Muscle layer of colon (tissue), 2 donors: Measurements from ENCODE around the gene ERGIC1.
"Not testable (repeated sequence)": the region's sequence is repeated elsewhere in the genome, so short reads cannot be mapped to it uniquely, and the experiment has no call there.

Source experiments
- H3K27ac ChIP-seq: one replicate; pipeline ENCODE4 v1.7.0; 2013; ENCODE audit warnings: low read depth, mild to moderate bottlenecking, low read length, moderate library complexity
- H3K27me3 ChIP-seq, 2 donors: one replicate each; pipeline ENCODE4 v1.7.0; 2013; ENCODE audit warnings: low read length in 2 of 2, mild to moderate bottlenecking in 2 of 2; ENCODE audit not compliant: insufficient read depth in 2 of 2, control insufficient read depth in 1 of 2
- H3K36me3 ChIP-seq: one replicate; pipeline ENCODE4 v1.7.0; 2013; ENCODE audit warnings: mild to moderate bottlenecking, low read length; ENCODE audit not compliant: insufficient read depth
- H3K4me1 ChIP-seq: one replicate; pipeline ENCODE4 v1.7.0; 2013; ENCODE audit warnings: mild to moderate bottlenecking, low read length; ENCODE audit not compliant: insufficient read depth
- H3K4me3 ChIP-seq, 2 donors: one replicate each; pipeline ENCODE4 v1.7.0; 2013; ENCODE audit warnings: low read length in 2 of 2, low read depth in 1 of 2, mild to moderate bottlenecking in 1 of 2, moderate library complexity in 1 of 2
- H3K9ac ChIP-seq: one replicate; pipeline ENCODE4 v1.7.0; 2013; ENCODE audit warnings: low read length
- H3K9me3 ChIP-seq: one replicate; pipeline ENCODE4 v1.7.0; 2013; ENCODE audit warnings: mild to moderate bottlenecking, low read length
- donor health status: abdominal sarcoma.
- donor health status: Adenocarcinoma of cecum.

Gene ERGIC1, protein sequence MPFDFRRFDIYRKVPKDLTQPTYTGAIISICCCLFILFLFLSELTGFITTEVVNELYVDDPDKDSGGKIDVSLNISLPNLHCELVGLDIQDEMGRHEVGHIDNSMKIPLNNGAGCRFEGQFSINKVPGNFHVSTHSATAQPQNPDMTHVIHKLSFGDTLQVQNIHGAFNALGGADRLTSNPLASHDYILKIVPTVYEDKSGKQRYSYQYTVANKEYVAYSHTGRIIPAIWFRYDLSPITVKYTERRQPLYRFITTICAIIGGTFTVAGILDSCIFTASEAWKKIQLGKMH

DNA sequence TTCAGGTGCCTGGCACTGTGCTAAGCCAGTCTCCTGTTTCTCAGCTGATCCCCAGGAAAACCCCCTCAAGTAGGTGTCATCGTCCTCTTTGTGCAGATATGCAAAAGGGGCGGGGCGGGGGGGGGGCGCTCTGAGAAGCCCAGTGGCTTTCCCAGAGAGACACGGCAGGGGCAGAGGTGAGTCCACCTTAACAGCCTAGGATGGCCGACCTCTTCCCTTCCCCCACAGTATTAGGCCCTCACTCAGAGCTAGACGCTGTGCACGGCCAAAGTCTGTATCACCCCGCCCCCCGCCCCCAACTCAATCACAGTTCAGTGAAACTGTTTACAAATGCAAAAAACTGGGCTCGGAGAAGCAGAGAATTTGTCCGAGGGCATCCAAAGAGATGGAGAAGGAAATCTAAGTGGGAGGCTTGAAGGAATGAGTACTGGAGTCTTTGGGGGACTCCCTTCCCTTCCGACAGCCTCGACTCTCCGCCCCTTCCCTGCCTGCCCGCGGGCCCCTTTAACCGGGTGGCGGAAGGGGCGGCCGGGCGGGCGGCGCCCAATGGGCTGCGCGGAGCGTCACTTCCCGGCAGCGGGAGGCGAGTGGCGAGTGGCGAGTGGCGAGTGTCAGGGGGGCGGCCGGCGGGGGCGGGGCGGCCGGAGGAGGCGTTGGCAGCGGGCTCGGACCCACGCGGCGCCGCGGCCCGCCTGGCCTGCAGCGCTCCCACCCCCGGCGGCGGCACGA, at the start of gene ERGIC1:
TSS of gene ERGIC1 (plus strand) at position 566 of the 729 bp plus-strand sequence. CDS start at position 729, 163 bp downstream.
- H3K4me3 ChIP-seq, result peak within 1 kb of the TSS; percentile 81 to 96
- H3K9ac ChIP-seq, result peak within 1 kb of the TSS; percentile 70
- H3K27ac ChIP-seq, result peak within 1 kb of the TSS; percentile 93
- peaks cover 34% of the 10 kb centered on the region for H3K4me1 ChIP-seq
- no peaks in the 10 kb centered on the region for H3K9me3 ChIP-seq
- no peaks in the 10 kb centered on the region for H3K27me3 ChIP-seq
- no peaks in the 10 kb centered on the region for H3K36me3 ChIP-seq

DNA sequence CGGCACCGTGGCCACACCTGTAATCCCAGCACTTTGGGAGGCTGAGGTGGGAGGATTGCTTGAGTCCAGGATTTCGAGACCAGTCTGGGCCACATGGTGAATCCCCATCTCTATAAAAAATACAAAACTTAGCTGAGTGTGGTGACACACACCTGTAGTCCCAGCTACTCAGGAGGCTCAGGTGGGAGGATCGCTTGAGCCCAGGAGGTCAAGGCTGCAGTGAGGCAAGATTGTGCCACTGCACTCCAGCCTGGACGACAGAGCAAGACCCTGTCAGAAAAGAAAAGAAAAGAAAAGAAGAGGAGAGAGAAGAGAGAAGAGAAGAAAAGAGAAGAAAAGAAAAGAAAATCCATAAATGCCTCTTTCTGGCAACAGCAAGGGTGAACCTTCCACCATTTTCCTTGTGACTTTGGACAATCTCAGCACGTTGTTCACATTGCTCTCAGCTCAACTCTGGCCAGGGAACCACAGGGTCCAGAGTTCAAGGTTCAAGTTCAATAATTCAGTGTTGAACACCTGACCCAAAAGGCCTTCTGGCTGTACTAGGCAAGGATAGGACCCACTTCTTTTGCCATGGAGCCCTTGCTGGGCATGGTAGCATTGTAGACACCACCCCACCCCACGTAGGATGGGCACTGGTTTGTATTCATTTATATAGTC, 48.5 kb upstream of the ERGIC1 start:
- H3K27ac ChIP-seq, result no peak overlapping the region
- no peak overlapping the region for H3K9ac ChIP-seq
- H3K36me3 ChIP-seq, result no peaks in the 10 kb centered on the region
- peaks cover 21% of the 10 kb centered on the region for H3K4me1 ChIP-seq
- no peak overlapping the region for H3K4me3 ChIP-seq
- no peaks in the 10 kb centered on the region for H3K9me3 ChIP-seq
- H3K27me3 ChIP-seq, result no peaks in the 10 kb centered on the region

DNA sequence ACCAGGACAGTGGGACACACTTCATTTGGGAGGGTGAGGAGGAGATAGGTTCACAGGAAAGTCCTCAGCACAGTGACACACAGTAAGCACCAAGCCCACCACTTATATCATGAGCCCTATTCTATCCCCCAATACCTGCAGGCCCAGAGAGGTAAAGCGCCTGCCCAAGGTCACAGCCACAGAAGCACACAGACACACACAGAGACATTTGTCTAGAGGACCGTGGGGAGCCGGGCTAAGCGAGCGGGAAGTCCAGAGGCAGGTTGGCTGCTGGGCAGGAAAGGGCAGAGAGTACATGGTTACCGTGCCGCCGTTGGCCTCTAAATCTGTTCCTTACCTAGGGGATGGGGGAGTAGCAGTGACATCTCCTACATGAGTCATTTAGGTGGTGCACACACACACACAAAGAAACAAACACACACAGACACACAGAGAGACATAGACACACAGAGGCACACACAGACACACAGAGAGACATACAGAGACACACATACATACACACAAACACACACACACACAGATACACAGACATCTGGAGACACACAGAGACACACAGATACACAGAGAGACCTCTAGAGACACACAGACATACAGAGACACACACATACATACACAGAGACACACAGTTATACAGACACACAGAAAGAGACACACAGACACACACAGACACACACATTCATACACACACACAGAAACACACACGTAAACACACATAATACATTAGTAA, 47.2 kb upstream of the ERGIC1 start:
- no peaks in the 10 kb centered on the region for H3K36me3 ChIP-seq
- no peak overlapping the region for H3K27ac ChIP-seq
- no peaks in the 10 kb centered on the region for H3K27me3 ChIP-seq
- H3K4me3 ChIP-seq, result no peak overlapping the region
- H3K9me3 ChIP-seq, result no peaks in the 10 kb centered on the region
- peaks cover 21% of the 10 kb centered on the region for H3K4me1 ChIP-seq
- no peak overlapping the region for H3K9ac ChIP-seq

DNA sequence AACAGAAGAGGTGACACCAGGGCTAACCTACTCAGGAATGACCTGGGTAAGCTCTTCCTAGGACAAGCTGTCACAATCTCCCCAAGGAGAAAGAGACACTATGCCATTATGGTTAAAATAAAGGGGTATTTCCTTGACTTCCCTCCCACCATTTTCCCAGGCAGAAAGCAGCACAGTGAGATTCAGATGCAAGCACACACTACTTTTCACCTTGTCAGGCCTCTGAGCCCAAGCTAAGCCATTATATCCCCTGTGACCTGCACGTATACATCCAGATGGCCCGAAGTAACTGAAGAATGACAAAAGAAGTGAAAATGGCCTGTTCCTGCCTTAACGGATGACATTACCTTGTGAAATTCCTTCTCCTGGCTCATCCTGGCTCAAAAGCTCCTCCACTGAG, 46.5 kb upstream of the ERGIC1 start:
- H3K4me3 ChIP-seq, H3K36me3 ChIP-seq, H3K9ac ChIP-seq, H3K9me3 ChIP-seq, H3K27ac ChIP-seq, H3K27me3 ChIP-seq: not testable (repeated sequence)
- peaks cover 21% of the 10 kb centered on the region for H3K4me1 ChIP-seq

DNA sequence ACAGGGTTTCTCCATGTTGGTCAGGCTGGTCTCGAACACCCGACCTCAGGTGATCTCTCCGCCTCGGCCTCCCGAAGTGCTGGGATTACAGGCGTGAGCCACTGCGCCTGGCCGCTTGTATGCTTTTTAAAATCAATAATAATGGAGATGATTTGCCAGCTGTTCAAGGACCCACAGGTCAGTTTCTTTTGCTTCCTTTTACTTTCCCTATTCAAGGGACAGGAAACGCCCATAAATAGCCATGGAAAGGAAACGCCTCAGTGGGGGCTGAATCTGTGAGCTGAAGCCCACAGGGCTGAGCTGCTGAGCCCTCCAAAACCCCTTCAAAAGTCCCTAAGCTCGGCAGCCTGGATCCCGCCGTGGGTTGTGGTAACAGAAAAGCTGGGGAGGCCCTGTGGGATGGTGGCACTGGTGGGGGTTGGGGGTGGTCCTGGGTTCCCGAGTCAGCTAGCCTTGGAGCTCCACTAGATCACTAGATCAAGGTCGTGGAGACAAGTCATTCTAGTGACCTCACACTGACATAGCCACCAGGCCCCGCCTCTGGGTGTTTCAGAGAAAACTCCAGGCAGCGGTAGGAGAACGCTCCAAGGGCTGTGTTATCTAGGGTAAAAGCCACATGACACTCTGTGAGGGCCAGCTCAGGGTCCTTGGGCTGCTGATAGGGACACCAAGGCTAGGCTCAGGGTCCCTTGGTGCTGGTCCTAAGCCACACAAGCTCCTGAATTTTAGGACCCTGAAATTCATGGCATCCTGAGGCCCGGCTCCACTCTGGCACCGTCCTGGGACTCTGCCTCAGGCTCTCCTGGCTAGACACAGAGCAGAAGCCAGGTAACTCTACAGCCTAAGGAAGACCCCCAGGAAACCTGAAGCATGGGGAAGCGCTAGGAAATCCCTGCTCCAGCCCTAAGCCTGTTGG, 45.0 kb upstream of the ERGIC1 start:
- Histone ChIP-seq H3K4me1 (peaks cover 26% of the 10 kb centered on the region), H3K9me3 (no peaks in the 10 kb centered on the region), H3K36me3 (no peaks in the 10 kb centered on the region), H3K27me3 (no peaks in the 10 kb centered on the region), H3K4me3 (no peak overlapping the region), H3K27ac (no peak overlapping the region), H3K9ac (no peak overlapping the region)

DNA sequence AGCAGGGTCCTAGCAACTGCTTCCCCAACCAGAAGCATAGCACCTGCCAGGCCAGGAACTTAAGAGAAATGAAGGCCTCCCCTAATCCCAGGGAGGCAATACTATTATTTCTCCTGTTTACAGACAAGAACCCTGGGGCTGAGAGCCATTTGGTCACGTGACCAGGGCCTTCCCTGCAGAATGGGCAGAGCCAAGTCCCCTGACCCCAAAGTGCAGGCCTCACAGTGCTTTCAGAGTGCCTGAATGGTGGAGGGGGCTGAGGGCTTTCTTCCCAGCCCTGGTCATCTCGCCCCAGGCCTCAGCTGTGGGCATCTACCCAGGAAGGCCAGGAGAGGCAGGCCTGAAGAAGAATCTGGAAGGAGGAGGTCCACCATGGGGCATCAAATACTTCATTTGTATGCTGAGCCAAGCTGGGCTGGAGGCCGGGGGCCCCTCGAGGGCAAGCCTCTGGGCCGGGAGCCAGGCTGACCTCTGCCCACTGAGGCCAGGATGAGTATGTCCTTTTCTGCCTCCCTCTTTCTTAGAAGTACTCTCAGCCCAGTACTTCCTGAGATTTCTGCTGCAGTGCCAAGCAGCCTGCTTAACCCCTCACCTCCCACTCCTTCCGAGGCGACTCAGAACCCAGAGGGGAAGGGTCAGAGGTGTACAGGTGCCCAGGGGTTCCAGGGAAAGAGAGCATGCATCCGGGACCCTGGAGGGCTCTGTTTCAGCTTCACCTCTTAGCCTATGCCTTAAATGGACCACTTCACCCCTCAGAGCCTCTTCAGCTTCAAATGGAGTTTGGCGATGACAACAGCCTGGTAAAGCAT, 44.2 kb upstream of the ERGIC1 start:
- Histone ChIP-seq H3K27ac (no peak overlapping the region), H3K9ac (no peak overlapping the region), H3K36me3 (no peaks in the 10 kb centered on the region), H3K4me3 (no peak overlapping the region), H3K4me1 (peaks cover 34% of the 10 kb centered on the region), H3K9me3 (no peaks in the 10 kb centered on the region), H3K27me3 (no peaks in the 10 kb centered on the region)

DNA sequence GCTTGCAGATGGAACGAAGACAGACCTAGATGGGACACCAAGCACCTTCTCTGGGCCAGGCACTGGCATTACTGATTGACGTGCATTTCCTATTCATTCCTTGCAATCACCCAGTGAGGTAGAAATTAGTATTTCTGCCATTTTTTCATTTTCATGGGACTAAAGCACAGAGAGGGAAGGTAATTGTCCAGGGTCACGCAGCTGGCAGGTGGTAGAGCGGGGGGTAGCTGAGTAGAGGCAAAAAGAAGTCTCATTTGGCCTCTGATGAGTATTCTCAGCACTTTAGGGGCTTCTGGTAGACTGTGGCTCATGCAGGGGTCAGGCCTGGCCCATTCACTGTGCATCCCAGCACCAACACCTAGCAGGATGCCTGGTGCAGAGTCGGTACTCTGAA, 43.6 kb upstream of the ERGIC1 start:
- H3K9ac ChIP-seq, result no peak overlapping the region
- peaks cover 40% of the 10 kb centered on the region for H3K4me1 ChIP-seq
- H3K27ac ChIP-seq, result no peak overlapping the region

DNA sequence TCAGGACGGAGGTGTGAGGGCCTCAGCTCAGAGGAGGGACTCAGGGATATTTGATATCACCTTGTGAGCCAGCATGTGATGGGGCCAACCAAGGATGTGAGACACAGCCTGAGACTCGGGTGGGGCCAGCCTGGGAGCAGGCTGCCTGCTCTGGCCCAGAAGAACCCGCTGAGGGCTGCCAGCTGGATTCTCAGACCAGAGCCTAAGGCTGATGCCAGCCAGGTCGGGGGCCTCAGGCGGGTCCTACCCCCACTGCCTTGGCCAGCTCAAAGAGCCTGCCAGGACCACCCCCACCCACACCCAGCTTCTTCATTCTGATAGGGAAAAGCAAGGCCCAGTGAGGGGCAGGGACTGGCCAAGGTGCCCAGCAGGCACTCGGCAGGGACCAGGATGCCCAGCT, 42.8 kb upstream of the ERGIC1 start:
- Histone ChIP-seq H3K27ac (no peak overlapping the region), H3K4me1 (peaks cover 45% of the 10 kb centered on the region), H3K9me3 (no peaks in the 10 kb centered on the region), H3K36me3 (no peaks in the 10 kb centered on the region), H3K9ac (no peak overlapping the region), H3K4me3 (no peak overlapping the region), H3K27me3 (no peaks in the 10 kb centered on the region)

More for the DNA sequence above, 43.6 kb upstream of the ERGIC1 start:
- H3K4me3 ChIP-seq, result no peak overlapping the region
- H3K27me3 ChIP-seq, result no peaks in the 10 kb centered on the region
- no peaks in the 10 kb centered on the region for H3K9me3 ChIP-seq
- H3K36me3 ChIP-seq, result no peaks in the 10 kb centered on the region

DNA sequence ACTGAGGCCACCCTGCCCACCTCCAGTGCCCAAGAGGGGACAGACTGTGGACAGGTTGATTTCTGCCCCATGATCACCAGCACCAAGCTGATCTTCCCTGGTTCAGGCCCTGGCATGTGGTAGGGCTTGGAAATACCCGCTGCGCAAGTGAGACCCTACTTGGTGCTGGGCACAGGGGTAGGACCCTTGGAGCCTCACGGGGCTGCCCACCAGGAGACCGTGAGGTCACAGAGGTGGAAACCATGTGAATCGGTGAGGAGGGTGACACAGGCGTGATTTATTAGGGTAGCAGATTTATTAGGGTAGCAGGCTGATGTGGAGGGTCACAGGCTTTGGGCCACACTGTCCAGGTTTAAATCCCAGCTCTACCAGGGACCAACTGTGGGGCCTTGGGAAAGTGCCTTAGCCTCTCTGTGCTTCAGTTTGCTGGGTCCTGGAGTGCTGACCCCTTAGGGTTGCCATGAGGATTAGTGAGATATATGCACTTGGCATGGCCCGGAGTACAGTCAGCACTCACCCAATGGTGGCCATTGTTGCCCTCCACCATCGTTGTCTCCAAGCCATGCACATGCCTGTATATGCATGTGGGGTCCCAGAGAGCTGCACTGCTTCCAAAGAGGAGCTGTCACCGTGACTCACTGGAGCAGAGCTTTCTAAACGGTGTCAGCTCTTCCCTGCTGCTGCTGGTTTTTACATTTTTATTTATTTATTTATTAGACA, 42.2 kb upstream of the ERGIC1 start:
- Histone ChIP-seq H3K27ac (no peak overlapping the region), H3K4me3 (no peak overlapping the region), H3K27me3 (no peaks in the 10 kb centered on the region), H3K9me3 (no peaks in the 10 kb centered on the region), H3K36me3 (no peaks in the 10 kb centered on the region), H3K9ac (no peak overlapping the region), H3K4me1 (peaks cover 45% of the 10 kb centered on the region)
